ENCODE measurements around the gene PRR23A.

Gene PRR23A

GRCh38 chr3:138971766-138972320 lies 34.2 kb downstream of the PRR23A start:
- DNase-seq = no peak

GRCh38 chr3:138964923-138965322 lies 41.1 kb downstream of the PRR23A start:
- DNase-seq = no peak

- DNase-seq = no peak
Observed at GRCh38 chr3:138964264-138964663, 41.8 kb downstream of the PRR23A start.

- no peak for DNase-seq
Observed at GRCh38 chr3:138962854-138963560, 43.1 kb downstream of the PRR23A start.

- no peak for DNase-seq
Observed at GRCh38 chr3:138960417-138960852, 45.6 kb downstream of the PRR23A start.
